Keratinocyte (primary cell): ENCODE measurements around the gene TANGO2.

ENCODE experiments used
- CTCF ChIP-seq, 3 experiments: IDR thresholded peaks in 1 of 3; conservative IDR thresholded peaks in 1 of 3; optimal IDR thresholded peaks in 1 of 3; 2 replicates in 2 of 3; 3 replicates in 1 of 3; pipeline versions ENCODE3 to v1.5.1; 2011; ENCODE audit warnings: low read length in 3 of 3, mild to moderate bottlenecking in 3 of 3, moderate library complexity in 2 of 3, control low read depth in 1 of 3, inconsistent platforms in 1 of 3; ENCODE audit not compliant: insufficient read depth in 2 of 3; ENCODE audit errors: extremely low read depth in 1 of 3
- EZH2 ChIP-seq: IDR thresholded peaks from one replicate; pipeline ENCODE4 v1.6.1; 2012; ENCODE audit warnings: inconsistent platforms, mild to moderate bottlenecking, low read length, moderate library complexity

- TF ChIP-seq CTCF (optimal IDR thresholded peaks at IDR 0.05 in 1 of 3, IDR thresholded peaks at IDR 0.05 in 1 of 3, conservative IDR thresholded peaks at IDR 0.05 in 1 of 3; ENCODE audit: extremely low read depth in 1 of 3, insufficient read depth in 2 of 3, low read length in 3 of 3) (peak; percentile 35 to 49 (median 40)), EZH2 (no peak)
Observed at GRCh38 chr22:20111045-20111688, 90.3 kb downstream of the TANGO2 start.
